HG02588 (cell line): ENCODE measurements around the gene TPRX2.
"Not testable (repeated sequence)": the region's sequence is repeated elsewhere in the genome, so short reads cannot be mapped to it uniquely, and the experiment has no call there.

Experiments
- ATAC-seq: cut with Tn5 transposase; IDR thresholded peaks from one replicate; pipeline ENCODE4 v1.9.1; 2021; ENCODE audit warnings: mild to moderate bottlenecking, moderate library complexity; ENCODE audit not compliant: unreplicated experiment

Gene TPRX2, protein sequence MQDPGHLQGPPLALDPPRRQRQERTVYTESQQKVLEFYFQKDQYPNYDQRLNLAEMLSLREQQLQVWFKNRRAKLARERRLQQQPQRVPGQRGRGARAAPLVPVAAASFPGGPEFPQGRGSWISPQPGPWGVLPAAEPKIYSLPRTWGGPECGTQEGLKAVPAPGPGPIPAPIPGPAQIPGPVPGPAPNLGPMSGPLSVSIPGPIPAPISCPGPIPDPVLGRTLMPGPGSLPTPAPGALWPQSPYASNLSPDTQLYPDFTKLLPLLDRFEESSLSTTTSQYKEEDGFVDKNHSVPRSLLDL

DNA sequence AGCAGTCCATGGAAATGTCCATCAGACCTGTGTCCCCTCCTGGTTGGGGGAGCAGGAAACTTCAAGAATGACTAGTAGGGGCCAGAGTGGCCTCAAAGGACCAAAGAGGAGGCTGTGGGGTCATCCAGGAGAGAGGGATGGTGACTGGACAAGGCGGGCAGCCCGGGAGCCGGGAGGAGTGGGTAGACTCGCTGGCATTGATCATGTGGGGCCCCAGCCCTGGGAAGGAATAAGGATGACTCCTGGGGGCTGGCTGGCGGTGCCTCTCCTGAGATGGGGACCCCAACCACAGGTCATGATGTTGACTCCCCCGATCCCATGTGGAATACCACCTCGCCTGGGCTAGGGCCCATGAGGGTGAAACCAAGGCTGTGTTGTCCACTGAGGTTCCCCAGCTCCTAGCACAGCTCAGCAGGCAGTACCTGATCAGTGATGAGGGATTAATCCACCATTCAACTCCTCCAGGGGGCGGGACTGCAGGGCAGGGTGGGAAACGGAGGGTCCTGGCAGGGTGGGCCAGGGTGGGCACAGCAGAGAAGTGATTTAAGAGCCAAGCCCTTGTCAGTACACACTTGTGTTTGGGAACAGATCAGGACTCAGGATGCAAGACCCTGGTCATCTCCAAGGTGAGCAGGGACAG lies at the start of gene TPRX2:
Gene TPRX2 (plus strand): TSS at position 590 of the 640 bp plus-strand sequence. CDS start 12 bp downstream, at position 602.
- ATAC-seq = not testable (repeated sequence)

DNA sequence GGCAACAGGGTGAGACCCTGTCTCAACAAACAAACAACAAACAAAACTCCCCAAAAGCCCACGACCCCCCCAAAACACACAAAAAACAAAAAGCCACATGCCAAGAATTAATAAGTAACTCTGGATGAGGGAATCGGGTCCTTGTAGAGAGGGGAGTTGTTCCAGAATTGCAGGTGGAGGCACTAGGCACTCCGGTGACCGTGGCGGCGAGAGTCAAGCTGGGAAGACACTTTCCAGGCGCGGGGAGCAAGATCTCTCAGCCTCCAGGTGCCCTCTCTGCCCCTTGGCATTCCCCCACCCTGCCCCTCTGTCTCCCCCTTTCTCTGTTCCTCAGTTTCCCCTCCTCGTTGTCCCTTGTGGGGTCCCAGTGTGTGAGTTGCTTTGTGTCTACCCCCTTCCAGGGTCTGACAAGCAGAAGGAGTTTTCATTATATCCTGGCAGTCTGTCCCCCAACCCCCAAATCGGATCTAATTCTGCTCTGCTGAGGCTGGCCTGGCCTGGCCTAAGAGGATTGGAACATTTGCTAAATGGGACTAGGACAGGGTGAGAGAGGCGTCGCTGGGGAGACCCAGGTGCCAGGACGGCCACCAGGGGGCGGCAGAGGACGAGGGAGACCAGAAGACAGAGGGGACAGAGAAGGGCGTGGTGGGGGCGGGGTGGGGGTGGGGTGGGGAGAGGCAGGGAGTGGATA lies 45.6 kb upstream of the TPRX2 start:
- no peak for ATAC-seq

- ATAC-seq = no peak
These were observed 45.1 kb upstream of the TPRX2 start for GRCh38 chr19:47813995-47814328.

- ATAC-seq = not testable (repeated sequence)
These were observed 42.8 kb upstream of the TPRX2 start for GRCh38 chr19:47816270-47816669.

- not testable (repeated sequence) for ATAC-seq
These were observed 40.8 kb upstream of the TPRX2 start for GRCh38 chr19:47818221-47818620.

DNA sequence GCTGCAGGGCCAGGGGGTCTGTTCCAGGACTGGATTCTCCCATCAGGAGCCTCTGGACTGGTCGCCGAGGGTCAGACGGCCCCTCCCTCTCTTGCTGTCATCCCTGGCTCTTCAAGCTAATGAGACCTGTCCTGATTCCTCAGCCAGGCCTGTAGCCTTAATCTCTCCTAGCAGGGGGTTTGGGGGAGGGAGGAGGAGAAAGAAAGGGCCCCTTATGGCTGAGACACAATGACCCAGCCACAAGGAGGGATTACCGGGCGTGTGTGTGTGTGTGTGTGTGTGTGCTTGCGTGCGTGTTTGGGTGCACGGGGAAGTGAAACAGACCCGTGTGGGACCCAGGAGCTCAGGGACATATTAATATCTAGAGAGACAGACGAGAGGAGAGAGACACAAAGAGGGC lies 39.2 kb upstream of the TPRX2 start:
- ATAC-seq = no peak

- ATAC-seq = no peak
These were observed 38.6 kb upstream of the TPRX2 start for GRCh38 chr19:47820410-47820809.

DNA sequence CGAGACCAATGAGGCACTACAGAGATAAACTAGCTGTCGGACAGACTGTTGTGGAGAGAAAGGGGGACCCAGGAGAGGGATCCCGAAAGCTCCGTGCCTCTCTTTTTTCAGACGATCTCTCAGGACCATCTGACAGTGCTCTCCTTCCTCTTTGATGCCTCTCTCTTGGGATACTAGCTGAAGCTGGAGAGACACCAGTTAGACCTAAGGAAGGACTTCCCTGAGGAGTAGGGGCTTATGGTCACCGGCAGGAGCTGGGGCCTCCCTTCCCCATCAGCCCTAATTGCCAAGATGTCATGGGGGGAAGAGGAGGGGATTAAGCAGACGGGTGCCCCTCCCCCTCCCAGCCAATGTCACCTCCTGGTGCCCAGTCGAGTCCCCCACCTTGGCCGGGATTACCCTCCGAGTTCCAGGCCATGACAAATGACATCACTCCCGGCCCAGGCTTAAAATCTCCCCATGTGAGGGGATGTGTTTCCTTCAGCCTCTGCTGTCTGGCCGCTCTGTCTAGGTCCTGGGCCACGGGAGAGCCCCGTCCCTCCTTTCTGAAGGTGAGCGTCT lies 37.5 kb upstream of the TPRX2 start, which contains the start of gene CRX:
Gene CRX (plus strand): TSS at position 478 of the 561 bp plus-strand sequence. CDS start 12,507 bp downstream, outside the sequence.
- ATAC-seq = no peak

DNA sequence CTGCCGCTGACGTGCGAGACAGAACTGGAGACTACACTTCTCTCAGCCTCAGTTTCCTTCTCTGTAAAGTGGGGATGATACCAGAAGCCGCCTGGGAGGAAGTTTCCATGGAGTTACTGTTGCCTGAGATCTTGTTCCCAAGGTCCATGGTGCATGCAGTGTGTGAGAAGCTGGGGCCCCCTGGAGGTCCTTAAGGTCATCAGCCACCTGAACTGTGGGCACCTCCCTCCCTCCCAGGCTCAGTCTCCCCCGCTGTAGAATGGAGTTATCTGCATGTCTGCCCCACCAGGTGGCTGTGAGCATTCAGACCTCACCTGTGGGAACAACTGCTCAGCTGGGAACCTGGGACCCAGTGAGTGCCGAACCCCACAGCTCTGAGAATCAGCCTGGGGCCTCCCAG lies 34.6 kb upstream of the TPRX2 start:
- no peak for ATAC-seq

DNA sequence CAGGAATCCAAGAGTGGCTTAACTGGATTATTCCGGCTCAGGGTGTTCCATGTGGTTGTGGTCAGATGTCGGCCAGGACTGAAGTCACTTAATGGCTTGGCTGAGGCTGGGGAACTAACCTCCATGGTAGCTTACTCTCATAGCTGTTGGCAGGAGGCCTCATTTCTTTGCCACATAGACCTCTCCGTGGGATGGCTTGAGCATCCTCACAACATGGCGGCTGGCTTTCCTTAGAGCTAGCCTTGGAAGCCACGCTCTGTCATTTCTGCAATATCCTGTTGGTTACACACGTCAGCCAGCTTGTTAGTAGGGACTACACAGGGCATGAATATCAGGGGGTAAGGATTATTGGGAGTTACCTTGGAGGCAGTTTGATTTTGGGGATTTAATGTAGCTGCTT lies 32.2 kb upstream of the TPRX2 start:
- no peak for ATAC-seq

DNA sequence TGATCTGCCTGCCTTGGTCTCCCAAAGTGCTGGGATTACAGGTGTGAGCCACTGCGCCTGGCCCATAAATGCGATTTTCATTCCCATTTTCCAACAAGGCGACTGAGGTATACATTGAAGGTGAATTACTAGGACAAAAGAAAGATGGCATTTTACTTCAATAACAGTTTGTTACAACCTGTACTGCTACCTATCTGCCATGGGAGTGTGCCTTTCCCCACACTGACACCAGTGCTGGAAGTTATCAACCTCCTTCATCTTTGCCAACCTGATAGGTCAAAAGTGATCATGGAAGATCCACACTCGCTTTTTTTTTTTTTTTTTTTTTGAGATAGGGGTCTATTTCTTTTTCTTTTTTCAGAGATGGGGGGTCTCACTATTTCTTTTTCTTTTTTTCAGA lies 26.3 kb upstream of the TPRX2 start:
- no peak for ATAC-seq

DNA sequence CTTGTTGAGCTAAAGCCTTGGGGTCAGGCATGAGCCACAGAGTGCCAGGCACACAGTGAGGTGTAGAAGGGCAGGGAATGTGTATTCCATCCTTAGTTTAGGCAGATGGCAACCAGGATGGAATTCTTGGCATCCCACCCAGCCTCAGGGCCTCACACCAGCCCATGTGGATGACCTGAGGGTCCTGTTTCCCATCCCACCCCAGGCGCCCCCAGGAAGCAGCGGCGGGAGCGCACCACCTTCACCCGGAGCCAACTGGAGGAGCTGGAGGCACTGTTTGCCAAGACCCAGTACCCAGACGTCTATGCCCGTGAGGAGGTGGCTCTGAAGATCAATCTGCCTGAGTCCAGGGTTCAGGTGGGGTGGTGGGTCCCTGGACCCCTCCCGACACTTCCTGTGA lies 23.0 kb upstream of the TPRX2 start:
- no peak for ATAC-seq

GRCh38 chr19:47839411-47839810 lies 19.6 kb upstream of the TPRX2 start:
- ATAC-seq = no peak

GRCh38 chr19:47839913-47840312 lies 19.1 kb upstream of the TPRX2 start:
- no peak for ATAC-seq

GRCh38 chr19:47842941-47843340 lies 16.1 kb upstream of the TPRX2 start:
- no peak for ATAC-seq

DNA sequence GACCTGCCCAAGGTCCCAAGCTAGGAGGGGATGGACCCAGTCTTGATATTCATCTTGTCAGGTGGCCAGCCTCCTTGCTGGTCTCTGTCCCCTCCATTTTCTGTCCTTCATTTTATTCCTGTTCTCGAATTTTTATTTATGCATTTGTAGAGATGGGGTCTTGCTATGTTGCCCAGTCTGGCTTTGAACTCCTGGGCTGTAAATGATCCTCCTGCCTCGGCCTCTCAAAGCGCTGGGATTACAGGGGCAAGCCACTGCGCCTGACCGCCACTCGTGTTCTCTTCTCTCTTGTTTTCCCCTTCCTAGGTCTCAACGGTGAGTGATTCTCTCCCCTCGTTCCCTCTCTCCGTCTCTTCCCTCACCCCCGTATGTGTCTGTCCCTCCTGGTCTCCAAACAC lies 10.6 kb upstream of the TPRX2 start:
- no peak for ATAC-seq

- ATAC-seq = no peak
These were observed 10.1 kb upstream of the TPRX2 start for GRCh38 chr19:47848823-47849473.

- ATAC-seq = no peak
These were observed 6.0 kb upstream of the TPRX2 start for GRCh38 chr19:47853003-47853402.

DNA sequence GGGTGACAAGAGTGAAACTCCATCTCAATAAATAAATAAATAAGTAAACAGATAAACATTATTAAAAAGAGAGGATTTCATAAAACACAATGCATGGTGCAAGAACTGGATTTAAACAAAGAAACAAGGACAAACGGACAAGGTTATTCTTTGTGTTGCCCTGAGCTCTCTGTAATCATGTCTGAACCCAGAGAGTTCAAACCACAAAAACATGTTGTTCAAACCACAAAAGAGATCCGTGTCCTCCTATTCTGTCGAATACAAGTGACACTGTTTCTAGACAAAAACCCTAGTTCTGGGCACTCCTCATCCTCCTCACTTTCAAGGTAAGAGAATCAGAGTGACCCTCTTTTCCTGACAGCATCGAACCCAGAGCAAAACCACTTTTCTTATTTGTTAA lies 4.6 kb upstream of the TPRX2 start:
- ATAC-seq = no peak

DNA sequence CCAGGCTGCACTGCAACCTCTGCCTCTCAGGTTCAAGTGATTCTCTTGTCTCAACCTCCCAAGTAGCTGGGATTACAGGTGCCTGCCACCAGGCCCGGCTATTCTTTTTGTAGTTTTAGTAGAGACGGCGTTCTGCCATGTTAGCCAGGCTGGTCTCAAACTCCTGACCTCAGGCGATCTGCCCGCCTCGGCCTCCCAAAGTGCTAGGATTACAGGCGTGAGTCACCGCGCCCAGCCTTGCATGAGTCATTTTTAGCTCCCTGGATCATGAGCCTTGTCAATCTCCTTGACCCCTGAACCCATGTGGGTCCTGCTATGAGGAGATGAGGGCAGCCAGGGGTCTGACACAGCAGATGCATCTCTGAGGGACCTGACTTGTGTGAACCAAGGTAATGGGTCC lies 804 bp upstream of the TPRX2 start:
- not testable (repeated sequence) for ATAC-seq

GRCh38 chr19:47859838-47860237 lies 803 bp downstream of the TPRX2 start:
- not testable (repeated sequence) for ATAC-seq
